ENCODE results near the gene WDR33.

Gene WDR33

GRCh38 chr2:127675331-127676261 is 135.4 kb downstream of the WDR33 start, which contains the start of gene LIMS2:
TSS of gene LIMS2 (minus strand) at chr2:127675530. CDS start at chr2:127675024, 506 bp downstream.
- no CpG with 5 or more reads among the region's 56 CpGs for WGBS (ENCODE audit: extremely low coverage, insufficient coverage, insufficient read length)
- Histone ChIP-seq H2AFZ (ENCODE audit: insufficient read depth, low read length, poor library complexity) (peak within 1 kb of the TSS; percentile 43), H4K91ac (ENCODE audit: low read depth, low read length) (peak within 1 kb of the TSS; percentile 46), H3K9ac (ENCODE audit: low read length) (peak within 1 kb of the TSS; percentile 68), H3K79me1 (ENCODE audit: low read length) (peaks cover 5% of the 10 kb centered on the region), H3K79me2 (ENCODE audit: control insufficient read depth, insufficient read depth, low read length, poor library complexity) (peaks cover 3% of the 10 kb centered on the region), H2BK120ac (ENCODE audit: insufficient read depth, low read length, poor library complexity) (peak within 1 kb of the TSS; percentile 56), H3K18ac (ENCODE audit: low read length) (peak within 1 kb of the TSS; percentile 7), H3K27ac (ENCODE audit: low read depth, low read length) (no peak within 1 kb of the TSS), H2BK5ac (ENCODE audit: low read depth, low read length, poor library complexity) (no peak within 1 kb of the TSS), H3K14ac (ENCODE audit: low read length) (peak within 1 kb of the TSS; percentile 25), H3K9me3 (ENCODE audit: insufficient read depth, low read depth, low read length) (peaks cover 5% of the 10 kb centered on the region), H2BK12ac (ENCODE audit: low read length) (no peak within 1 kb of the TSS), H3K4me2 (ENCODE audit: low read length) (peak within 1 kb of the TSS; percentile 80), H4K12ac (ENCODE audit: low read depth, low read length) (peak within 1 kb of the TSS; percentile 54), H3K4me3 (ENCODE audit: low read depth, low read length) (peak within 1 kb of the TSS; percentile 83), H3K4ac (ENCODE audit: low read depth, low read length) (no peak within 1 kb of the TSS), H2AK5ac (ENCODE audit: low read length) (no peak within 1 kb of the TSS), H4K8ac (ENCODE audit: low read depth, low read length) (no peak within 1 kb of the TSS), H3K36me3 (ENCODE audit: control insufficient read depth in 1 of 2, insufficient read depth in 2 of 2, low read length in 2 of 2) (no peaks in the 10 kb centered on the region), H3K27me3 (ENCODE audit: insufficient read depth, low read length) (peaks cover 4% of the 10 kb centered on the region), H3K4me1 (ENCODE audit: control insufficient read depth in 1 of 2, insufficient read depth in 2 of 2, low read length in 2 of 2) (peaks cover 6 to 8% of the 10 kb centered on the region in 2 experiments), H3K23ac (ENCODE audit: low read length) (no peak within 1 kb of the TSS)
- DNase-seq: peak; percentile 15 to 55

DNA sequence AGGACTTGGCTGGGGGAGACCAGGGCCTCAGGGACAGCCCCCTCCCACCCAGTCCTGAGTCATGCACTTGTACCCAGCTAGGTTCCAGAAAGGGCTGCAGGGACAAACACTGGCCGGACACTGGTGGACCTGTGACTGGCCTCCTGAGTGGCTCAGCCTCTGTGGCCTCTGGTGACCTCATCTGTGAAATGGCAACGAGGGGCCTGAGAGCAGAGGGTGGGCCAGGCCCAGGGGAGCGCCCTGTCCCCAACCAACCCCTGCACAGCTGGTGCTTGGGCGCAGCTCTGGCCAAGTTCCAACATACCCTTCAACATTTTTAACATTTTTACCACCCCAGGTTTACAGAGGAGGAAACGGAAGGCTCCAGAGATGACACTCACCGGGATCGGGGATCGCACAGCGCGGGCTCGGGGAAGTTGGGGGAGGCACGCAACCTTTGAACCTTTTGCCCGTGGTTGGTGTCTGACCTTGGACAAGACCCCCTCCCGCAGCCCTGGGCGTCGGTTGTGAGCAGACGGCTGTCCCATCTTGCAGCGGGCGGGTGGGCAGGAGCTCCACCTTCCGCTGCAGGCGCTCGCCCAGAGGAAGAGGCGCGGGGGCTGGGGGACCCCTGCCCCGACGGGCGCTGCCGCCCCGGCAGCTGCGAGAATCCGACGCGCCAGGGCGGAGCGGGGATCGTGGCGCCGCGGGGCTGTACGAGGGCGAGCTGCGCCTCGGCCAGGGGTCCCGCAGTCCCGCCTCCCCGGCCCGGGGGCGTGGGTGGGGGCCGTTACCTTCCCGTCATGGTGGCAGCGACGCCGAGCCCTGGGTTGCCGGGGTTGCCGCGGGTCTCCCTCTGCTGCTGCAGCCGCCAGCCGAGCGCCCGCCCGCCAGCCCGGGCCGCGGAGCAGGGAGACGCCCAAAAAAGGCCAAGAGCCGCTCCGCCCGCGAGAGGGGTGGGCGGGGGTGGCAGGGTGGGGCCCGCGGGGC is 136.4 kb downstream of the WDR33 start:
- Histone ChIP-seq H3K18ac (ENCODE audit: low read length) (peak overlapping the region; percentile 7), H4K91ac (ENCODE audit: low read depth, low read length) (peak overlapping the region; percentile 46), H3K79me1 (ENCODE audit: low read length) (peaks cover 5% of the 10 kb centered on the region), H2AFZ (ENCODE audit: insufficient read depth, low read length, poor library complexity) (peak overlapping the region; percentile 43), H3K4me1 (ENCODE audit: control insufficient read depth in 1 of 2, insufficient read depth in 2 of 2, low read length in 2 of 2) (peaks cover 6 to 8% of the 10 kb centered on the region in 2 experiments), H3K4me2 (ENCODE audit: low read length) (peak overlapping the region; percentile 80), H2BK5ac (ENCODE audit: low read depth, low read length, poor library complexity) (no peak overlapping the region), H3K79me2 (ENCODE audit: control insufficient read depth, insufficient read depth, low read length, poor library complexity) (peaks cover 3% of the 10 kb centered on the region), H3K23ac (ENCODE audit: low read length) (no peak overlapping the region), H4K8ac (ENCODE audit: low read depth, low read length) (no peak overlapping the region), H3K27ac (ENCODE audit: low read depth, low read length) (no peak overlapping the region), H2AK5ac (ENCODE audit: low read length) (no peak overlapping the region), H3K4ac (ENCODE audit: low read depth, low read length) (no peak overlapping the region), H3K36me3 (ENCODE audit: control insufficient read depth in 1 of 2, insufficient read depth in 2 of 2, low read length in 2 of 2) (no peaks in the 10 kb centered on the region), H3K9me3 (ENCODE audit: insufficient read depth, low read depth, low read length) (peaks cover 5% of the 10 kb centered on the region), H2BK120ac (ENCODE audit: insufficient read depth, low read length, poor library complexity) (peak overlapping the region; percentile 56), H3K4me3 (ENCODE audit: low read depth, low read length) (peak overlapping the region; percentile 83), H3K14ac (ENCODE audit: low read length) (peak overlapping the region; percentile 25), H4K12ac (ENCODE audit: low read depth, low read length) (peak overlapping the region; percentile 54), H3K27me3 (ENCODE audit: insufficient read depth, low read length) (peaks cover 4% of the 10 kb centered on the region), H3K9ac (ENCODE audit: low read length) (peak overlapping the region; percentile 68), H2BK12ac (ENCODE audit: low read length) (no peak overlapping the region)
- DNase-seq: peak in 1 of 2 donors; percentile 41
- WGBS (ENCODE audit: extremely low coverage, insufficient coverage, insufficient read length): no CpG with 5 or more reads among the region's 72 CpGs

DNA sequence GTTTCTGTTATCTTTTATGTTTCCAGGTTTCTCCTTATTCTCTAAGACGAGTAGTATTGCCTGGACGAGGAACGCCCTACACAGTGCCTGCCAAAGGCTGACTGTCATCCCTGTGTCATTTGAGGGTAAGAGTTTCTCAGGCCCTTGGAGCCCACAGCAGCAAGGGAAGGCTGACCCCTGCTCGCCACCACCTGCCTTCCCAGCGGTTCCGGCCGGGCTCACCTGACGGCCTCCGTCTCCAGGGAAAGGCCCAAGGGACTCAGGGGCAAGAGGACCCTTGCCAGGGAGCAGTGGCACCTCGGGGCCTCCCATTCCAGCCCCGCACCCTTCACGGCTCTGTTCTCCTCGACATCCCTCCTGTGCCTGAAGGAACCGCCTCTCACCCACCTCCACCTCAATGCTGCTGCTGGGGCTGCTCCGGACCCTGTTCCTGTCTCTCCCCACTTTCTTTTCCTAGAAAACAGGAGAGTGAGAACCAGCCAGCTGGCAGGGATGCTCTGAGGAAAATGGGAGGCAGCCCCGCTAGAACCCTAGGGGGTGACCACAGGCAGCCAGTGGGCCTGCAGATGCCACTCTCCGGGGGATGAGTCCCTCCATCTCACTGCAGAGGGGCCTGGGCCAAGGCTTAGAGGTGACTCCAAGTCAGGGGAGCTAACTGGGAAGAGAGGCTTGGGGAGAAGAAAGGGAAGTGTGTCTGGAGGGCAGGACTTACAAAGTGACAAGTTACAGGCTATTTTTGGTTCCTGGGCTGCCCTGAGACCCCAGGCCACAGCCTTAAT is 137.5 kb downstream of the WDR33 start:
- Histone ChIP-seq H3K4ac (ENCODE audit: low read depth, low read length) (no peak overlapping the region), H3K9me3 (ENCODE audit: insufficient read depth, low read depth, low read length) (peaks cover 4% of the 10 kb centered on the region), H3K79me1 (ENCODE audit: low read length) (peaks cover 5% of the 10 kb centered on the region), H3K18ac (ENCODE audit: low read length) (no peak overlapping the region), H3K36me3 (ENCODE audit: control insufficient read depth in 1 of 2, insufficient read depth in 2 of 2, low read length in 2 of 2) (no peaks in the 10 kb centered on the region), H3K14ac (ENCODE audit: low read length) (no peak overlapping the region), H3K9ac (ENCODE audit: low read length) (no peak overlapping the region), H2BK12ac (ENCODE audit: low read length) (no peak overlapping the region), H3K27ac (ENCODE audit: low read depth, low read length) (no peak overlapping the region), H2AFZ (ENCODE audit: insufficient read depth, low read length, poor library complexity) (no peak overlapping the region), H4K12ac (ENCODE audit: low read depth, low read length) (no peak overlapping the region), H3K23ac (ENCODE audit: low read length) (no peak overlapping the region), H3K79me2 (ENCODE audit: control insufficient read depth, insufficient read depth, low read length, poor library complexity) (peaks cover 3% of the 10 kb centered on the region), H4K91ac (ENCODE audit: low read depth, low read length) (no peak overlapping the region), H3K27me3 (ENCODE audit: insufficient read depth, low read length) (peaks cover 4% of the 10 kb centered on the region), H3K4me1 (ENCODE audit: control insufficient read depth in 1 of 2, insufficient read depth in 2 of 2, low read length in 2 of 2) (peaks cover 6 to 8% of the 10 kb centered on the region in 2 experiments), H2BK5ac (ENCODE audit: low read depth, low read length, poor library complexity) (no peak overlapping the region), H4K8ac (ENCODE audit: low read depth, low read length) (no peak overlapping the region), H3K4me2 (ENCODE audit: low read length) (peak overlapping the region; percentile 80), H2AK5ac (ENCODE audit: low read length) (no peak overlapping the region), H3K4me3 (ENCODE audit: low read depth, low read length) (no peak overlapping the region), H2BK120ac (ENCODE audit: insufficient read depth, low read length, poor library complexity) (no peak overlapping the region)
- DNase-seq: no peak
- WGBS (ENCODE audit: extremely low coverage, insufficient coverage, insufficient read length): no CpG with 5 or more reads among the region's 17 CpGs

Measured in trophoblast cell (in vitro differentiated cells and primary cell).